K562 (cell line): ENCODE data around the gene CACNB1. TPM values are rescaled to one million over a fixed set of nuclear protein-coding genes. Genes with fewer than 3 reads are reported as not detected.

Experiments
- ATAC-seq: fragments of 200-7000 bp; cut with Tn5 transposase; 3 replicates; pipeline ENCODE4 v1.9.1; 2020; ENCODE audit warnings: moderate library complexity
- BruUV-seq: library from RNA; stranded (reverse); fragments of 400-500 nt; replicated peaks from 2 replicates; lab custom pipeline; 2021; lab: Mats Ljungman, UMichigan
- CTCF ChIA-PET: fragments of 300-600 bp; formaldehyde crosslinking; extraction: SDS; loops from one replicate; lab custom pipeline; 2021; ENCODE audit warnings: low intra/inter-chr PET ratio; lab: Yijun Ruan, JAX
- POLR2A ChIA-PET: fragments of 300-600, 350-650 bp; sonication (Branson Sonifier 250); formaldehyde crosslinking; extraction: SDS; loops from one replicate; lab custom pipeline; 2021; ENCODE audit warnings: antibody characterized with exemption, inconsistent platforms; lab: Yijun Ruan, JAX
- DNase-seq, 4 experiments: peaks; one replicate each; pipeline versions ENCODE4 v3.0.0 to v3.0.0-alpha.2; 2011 to 2018; ENCODE audit warnings: low spot score in 3 of 4, mixed read lengths in 3 of 4; ENCODE audit errors: extremely low read depth in 1 of 4
- FAIRE-seq: peaks from 2 replicates; lab custom pipeline; 2011; peaks lifted over from hg19 to GRCh38; lab: Jason Lieb, UNC
- H2AFZ ChIP-seq: 2 replicates; pipeline ENCODE4 v1.6.0; 2011; ENCODE audit warnings: low read depth, low read length, control low read depth, inconsistent platforms
- H3K27ac ChIP-seq: fragments of 200-600 bp; 3 replicates; pipeline ENCODE4 v1.8.0; 2011; ENCODE audit warnings: low read depth, mild to moderate bottlenecking, control low read depth, inconsistent platforms, low read length, moderate library complexity, mixed read lengths; ENCODE audit errors: extremely low read depth
- H3K27me3 ChIP-seq, 2 experiments: fragments of 300-600 bp in 1 of 2; 2 replicates in 1 of 2; 3 replicates in 1 of 2; pipeline versions ENCODE4 v1.6.0 to v1.8.0; 2011; ENCODE audit warnings: inconsistent platforms in 2 of 2, low read length in 2 of 2, mild to moderate bottlenecking in 1 of 2, mixed read lengths in 1 of 2, moderate library complexity in 1 of 2; ENCODE audit not compliant: control insufficient read depth in 2 of 2, insufficient read depth in 2 of 2
- H3K36me3 ChIP-seq: fragments of 300-600 bp; 3 replicates; pipeline ENCODE4 v1.8.0; 2011; ENCODE audit warnings: mild to moderate bottlenecking, low read length, inconsistent platforms; ENCODE audit not compliant: control insufficient read depth, insufficient read depth
- H3K4me1 ChIP-seq, 2 experiments: fragments of 200-600 bp in 1 of 2; replicated peaks in 1 of 2; 2 replicates in 1 of 2; 3 replicates in 1 of 2; pipeline versions ENCODE4 v1.5.1 to v1.8.0; 2011; ENCODE audit warnings: inconsistent platforms in 2 of 2, low read length in 2 of 2, mild to moderate bottlenecking in 1 of 2, mixed read lengths in 1 of 2, moderate library complexity in 1 of 2; ENCODE audit not compliant: control insufficient read depth in 2 of 2, insufficient read depth in 2 of 2
- H3K4me2 ChIP-seq: 2 replicates; pipeline ENCODE4 v1.6.1; 2011; ENCODE audit warnings: low read length, control low read depth, inconsistent platforms, mixed read lengths; ENCODE audit not compliant: insufficient read depth
- H3K4me3 ChIP-seq: fragments of 200-600 bp; sonication (generic), shearing (Covaris generic); 2 replicates; pipeline ENCODE4 v1.5.1; 2016; ENCODE audit warnings: control low read depth, inconsistent platforms
- H3K79me2 ChIP-seq: fragments of 200-600 bp; 3 replicates; pipeline ENCODE4 v1.8.0; 2011; ENCODE audit warnings: low read length, inconsistent platforms; ENCODE audit not compliant: control insufficient read depth, insufficient read depth
- H3K9ac ChIP-seq, 2 experiments: 2 replicates each; pipeline versions ENCODE4 v1.6.0 to v1.6.1; 2011; ENCODE audit warnings: low read depth in 2 of 2, low read length in 2 of 2, control low read depth in 1 of 2, inconsistent platforms in 1 of 2, mild to moderate bottlenecking in 1 of 2, mixed read lengths in 1 of 2; ENCODE audit not compliant: insufficient read depth in 1 of 2
- H3K9me1 ChIP-seq: one replicate; pipeline ENCODE4 v1.6.0; 2011; ENCODE audit warnings: inconsistent platforms, mild to moderate bottlenecking, low read length, moderate library complexity; ENCODE audit not compliant: control insufficient read depth, insufficient read depth
- H3K9me3 ChIP-seq: replicated peaks from 2 replicates; pipeline ENCODE4 v1.5.1; 2011; ENCODE audit warnings: low read depth, low read length, inconsistent platforms; ENCODE audit not compliant: control insufficient read depth, insufficient read depth
- H4K20me1 ChIP-seq: replicated peaks from 2 replicates; pipeline ENCODE4 v1.6.1; 2011; ENCODE audit warnings: low read length, inconsistent platforms, mixed read lengths; ENCODE audit not compliant: control insufficient read depth, insufficient read depth
- ATF3 ChIP-seq, 2 experiments: fragments of 450-650 bp in 1 of 2; sonication (generic) in 1 of 2; formaldehyde crosslinking in 1 of 2; IDR thresholded peaks in 1 of 2; conservative IDR thresholded peaks in 1 of 2; 2 replicates each; pipeline versions ENCODE4 v1.6.1 to v1.8.1; 2016 to 2023; ENCODE audit warnings: mild to moderate bottlenecking in 2 of 2, moderate library complexity in 2 of 2, inconsistent platforms in 1 of 2, missing genetic modification reagents in 1 of 2
- CBFA2T3 ChIP-seq: fragments of 450-650 bp; IDR thresholded peaks from 2 replicates; pipeline ENCODE4 v1.6.1; 2017
- E2F3 ChIP-seq: fragments of 250-450 bp; sonication (Bioruptor Pico); IDR thresholded peaks from 2 replicates; pipeline ENCODE4 v1.4.0; 2020; ENCODE audit warnings: mild to moderate bottlenecking
- ESRRB ChIP-seq: fragments of 250-450 bp; sonication (Bioruptor Pico); IDR thresholded peaks from 2 replicates; pipeline ENCODE4 v1.5.0; 2020; ENCODE audit warnings: mild to moderate bottlenecking, moderate library complexity, borderline replicate concordance
- KAT2B ChIP-seq: IDR thresholded peaks from one replicate; pipeline ENCODE4 v1.6.1; 2012; ENCODE audit warnings: low read depth, mild to moderate bottlenecking, control low read depth, inconsistent platforms, low read length, moderate library complexity
- MLLT1 ChIP-seq, 2 experiments: fragments of 450-650 bp; IDR thresholded peaks; 2 replicates each; pipeline ENCODE4 v1.6.1; 2016
- MTA3 ChIP-seq: fragments of 450-650 bp; formaldehyde crosslinking; IDR thresholded peaks from 2 replicates; pipeline ENCODE4 v1.6.1; 2017; ENCODE audit warnings: mild to moderate bottlenecking, borderline replicate concordance
- NCOA1 ChIP-seq: fragments of 450-650 bp; IDR thresholded peaks from 2 replicates; pipeline ENCODE4 v1.6.1; 2016; ENCODE audit warnings: low read depth
- PATZ1 ChIP-seq: fragments of 250-450 bp; sonication (Bioruptor Pico); IDR thresholded peaks from 2 replicates; pipeline ENCODE4 v1.5.0; 2020; ENCODE audit warnings: mild to moderate bottlenecking, borderline replicate concordance
- RBM39 ChIP-seq: fragments of 200-400 bp; formaldehyde crosslinking; optimal IDR thresholded peaks from 2 replicates; pipeline ENCODE3; 2018; ENCODE audit warnings: low read depth, low read length
- RHOXF2B ChIP-seq: fragments of 250-450 bp; sonication (Bioruptor Pico); conservative IDR thresholded peaks from 2 replicates; pipeline ENCODE4 v1.5.1; 2021
- SMC3 ChIP-seq: conservative IDR thresholded peaks from 2 replicates; pipeline ENCODE4 v1.6.1; 2011; ENCODE audit warnings: low read depth, low read length, improper control_type of control experiment; ENCODE audit not compliant: insufficient read depth
- TRIM28 ChIP-seq: fragments of 450-650 bp; IDR thresholded peaks from 2 replicates; pipeline ENCODE4 v1.6.1; 2017
- ZBTB7A ChIP-seq: IDR thresholded peaks from 2 replicates; pipeline ENCODE4 v1.6.1; 2011; ENCODE audit warnings: low read depth, mild to moderate bottlenecking, low read length, moderate library complexity, borderline replicate concordance; ENCODE audit not compliant: control insufficient read depth
- ZNF174 ChIP-seq: fragments of 250-450 bp; sonication (Bioruptor Pico); IDR thresholded peaks from 2 replicates; pipeline ENCODE4 v1.4.0; 2020; ENCODE audit warnings: mild to moderate bottlenecking
- ZNF277 ChIP-seq: fragments of 250-450 bp; sonication (Bioruptor Pico); IDR thresholded peaks from 2 replicates; pipeline ENCODE4 v1.8.0; 2022; ENCODE audit warnings: inconsistent platforms, mild to moderate bottlenecking, moderate library complexity, borderline replicate concordance
- WGBS: fragments of 100-300 bp; shearing (Covaris generic); methylation state at CpG from one replicate; pipeline ENCODE4 v1.1.6; 2016; ENCODE audit warnings: low coverage, mixed read lengths; ENCODE audit not compliant: insufficient coverage; ENCODE audit errors: missing lambda C conversion rate; 5-methylcytosine and 5-hydroxymethylcytosine counted together
- in situ Hi-C: fragments of 300-500 bp; cut with MboI; formaldehyde crosslinking; loops from 4 replicates; pipeline ENCODE4 v1.15.0; 2018; ENCODE audit warnings: inconsistent platforms, mixed read lengths
- intact Hi-C: fragments of 100-400 bp; cut with micrococcal nuclease; formaldehyde crosslinking; loops from 2 replicates; pipeline ENCODE4 v1.14.2; 2022
- polyA plus RNA-seq, 8 experiments: library from polyadenylated mRNA; depleted of rRNA in 4 of 8; stranded (reverse) in 5 of 8; unstranded in 3 of 8; fragments of >200 nt; fragmentation: Nextera tagmentation in 2 of 8; fragmentation: Illumina TruSeq in 1 of 8; extraction: Ambion mirVana in 2 of 8; extraction: Trizol in 1 of 8; gene quantifications; 2 replicates each; pipeline versions ENCODE4 v1.2.1 to v1.2.3, GENCODE V29; 2011 to 2014; ENCODE audit warnings: inconsistent platforms in 1 of 8, missing spikeins in 1 of 8
- total RNA-seq, 7 experiments: library from RNA; depleted of rRNA in 6 of 7; stranded (reverse); fragments of >200 nt in 6 of 7; fragmentation: Illumina TruSeq in 2 of 7; extraction: Trizol in 2 of 7; gene quantifications; 2 replicates each; pipeline versions ENCODE4 v1.2.1 to v1.2.3, GENCODE V29; 2011 to 2021; ENCODE audit warnings: low replicate concordance in 1 of 7

The CACNB1 gene
- total and polyA plus RNA-seq, 9 of the 15 experiments (the other 6 are each of a cell fraction or from before 2014, with no cell fraction given): 0.08 to 7.4 (median 3.0) TPM

- intact Hi-C loops: loop anchor here (10.0 kb wide), 1 partner anchor 88 kb away; the partner anchor contains the start of gene PLXDC1
- H3K4me2 ChIP-seq: no peak overlapping the region
These were observed 45.7 kb upstream of the CACNB1 start for GRCh38 chr17:39243155-39243554.

More at GRCh38 chr17:39243155-39243554, 45.7 kb upstream of the CACNB1 start:
- Histone ChIP-seq H3K27me3 (peaks cover 0 to 6% of the 10 kb centered on the region in 2 experiments; a peak in 2 of 5 replicates), H3K9me3 (no peaks in the 10 kb centered on the region), H3K79me2 (no peaks in the 10 kb centered on the region), H4K20me1 (peaks cover 4% of the 10 kb centered on the region; the same call in 1 of the 2 replicates), H2AFZ (no peak overlapping the region), H3K9me1 (no peaks in the 10 kb centered on the region), H3K36me3 (no peaks in the 10 kb centered on the region), H3K27ac (no peak overlapping the region), H3K4me3 (no peak overlapping the region), H3K9ac (0 out of 4 replicates have a peak overlapping the region, but pooled peaks of 1 of the 2 experiments have one; percentile 39), H3K4me1 (peaks cover 2 to 14% of the 10 kb centered on the region in 2 experiments; a peak in 4 of 5 replicates)
- CTCF ChIA-PET: no interaction called here
- in situ Hi-C loops: no loop called here
- TF ChIP-seq ZBTB7A (no peak), ZNF174 (CRISPR knock-in tag) (no peak), ESRRB (no peak), CBFA2T3 (no peak), NCOA1 (no peak), MTA3 (no peak), SMC3 (no peak), MLLT1 (IDR thresholded peaks at IDR 0.05) (no peak), TRIM28 (no peak), PATZ1 (CRISPR knock-in tag) (no peak), KAT2B (no peak), RBM39 (no peak), ATF3 (IDR thresholded peaks at IDR 0.05) (no peak), ATF3 (CRISPR knock-in tag; conservative IDR thresholded peaks at IDR 0.05) (no peak), RHOXF2B (no peak), ZNF277 (CRISPR knock-in tag) (no peak), E2F3 (CRISPR knock-in tag) (no peak)
- no TSS peak for BruUV-seq
- FAIRE-seq (no peak), DNase-seq (no peak), ATAC-seq (no peak)
- 45% methylated on average over 8 of the region's 8 CpGs for WGBS
- POLR2A ChIA-PET: interaction anchor here (0.7 to 1.3 kb wide), 2 partner anchors 36 to 89 kb away, joined by 3 read pairs; no protein-coding TSS in a partner anchor
